Lung (tissue), 12 donors: Measurements from ENCODE around the gene BRMS1L. TPM values are rescaled to one million over a fixed set of nuclear protein-coding genes. Genes with fewer than 3 reads are reported as not detected.
"Not testable (repeated sequence)": the region's sequence is repeated elsewhere in the genome, so short reads cannot be mapped to it uniquely, and the experiment has no call there.

Experiments
- ATAC-seq: fragments of 200-7000 bp; cut with Tn5 transposase; one replicate; pipeline ENCODE4 v1.9.1; 2020; ENCODE audit warnings: moderate number of reproducible peaks; ENCODE audit not compliant: insufficient read depth, low FRiP score
- DNase-seq, 3 donors: peaks; one replicate each; pipeline ENCODE4 v3.0.0-alpha.2; 2013 to 2017
- H3K27ac ChIP-seq, 2 donors: one replicate each; pipeline ENCODE4 v1.5.1; 2013; ENCODE audit warnings: mild to moderate bottlenecking in 2 of 2, moderate library complexity in 2 of 2, control low read depth in 1 of 2, inconsistent platforms in 1 of 2, low read depth in 1 of 2, low read length in 1 of 2
- H3K27me3 ChIP-seq, 3 donors: one replicate each; pipeline ENCODE4 v1.5.1; 2013; ENCODE audit warnings: low read length in 2 of 3; ENCODE audit not compliant: control insufficient read depth in 3 of 3, insufficient read depth in 3 of 3
- H3K36me3 ChIP-seq, 4 donors: one replicate each; pipeline ENCODE4 v1.5.1; 2013; ENCODE audit warnings: low read length in 4 of 4, mild to moderate bottlenecking in 1 of 4, moderate library complexity in 1 of 4; ENCODE audit not compliant: control insufficient read depth in 4 of 4, insufficient read depth in 4 of 4
- H3K4me1 ChIP-seq, 5 donors: one replicate each; pipeline ENCODE4 v1.5.1; 2013; ENCODE audit warnings: low read length in 5 of 5, mild to moderate bottlenecking in 2 of 5, moderate library complexity in 1 of 5; ENCODE audit not compliant: control insufficient read depth in 5 of 5, insufficient read depth in 5 of 5
- H3K4me3 ChIP-seq: one replicate; pipeline ENCODE4 v1.5.1; 2013; ENCODE audit warnings: mild to moderate bottlenecking, control low read depth, moderate library complexity
- H3K9ac ChIP-seq, 2 donors: one replicate each; pipeline ENCODE4 v1.5.1; 2013; ENCODE audit warnings: low read length in 2 of 2, control low read depth in 1 of 2; ENCODE audit not compliant: insufficient read depth in 1 of 2
- H3K9me3 ChIP-seq, 4 donors: one replicate each; pipeline ENCODE4 v1.5.1; 2013; ENCODE audit warnings: low read length in 3 of 4, mild to moderate bottlenecking in 1 of 4, moderate library complexity in 1 of 4; ENCODE audit not compliant: control insufficient read depth in 4 of 4, insufficient read depth in 3 of 4
- CTCF ChIP-seq: IDR thresholded peaks from 2 replicates; pipeline ENCODE4 v1.5.1; 2012; ENCODE audit warnings: mild to moderate bottlenecking; ENCODE audit errors: control extremely low read depth, extremely low read depth
- WGBS, 2 donors: extraction: QIAGEN DNeasy Blood & Tissue Kit; methylation state at CpG; one replicate each; pipeline ENCODE4 v1.1.7; 2013; 5-methylcytosine and 5-hydroxymethylcytosine counted together
- polyA plus RNA-seq, 2 donors: library from polyadenylated mRNA; stranded (reverse); fragments of 200-250 nt; gene quantifications; one replicate each; pipeline ENCODE4 v1.2.1, GENCODE V29; 2013
- total RNA-seq, 2 donors: library from RNA; depleted of rRNA in 1 of 2; stranded (reverse); fragments of >200 nt in 1 of 2; gene quantifications; one replicate each; pipeline ENCODE4 v1.2.1, GENCODE V29; 2014 to 2021
- donor health status: control.
- donor health status: control.
- donor health status: Bipolar disorder and iron deficiency.
- donor health status: healthy.
- donor health status: DM: yes; HTN: yes; CAD: no.

The BRMS1L gene
- total and polyA plus RNA-seq, 4 donors = 5.0 to 17.4 (median 6.3) TPM

- 3% methylated on average over 11 of the region's 11 CpGs for WGBS, 2 donors
- peak in 1 of 3 donors; percentile 47 for DNase-seq
- Histone ChIP-seq H3K9me3 (no peaks in the 10 kb centered on the region), H3K4me1 (peaks cover 0 to 16% (median 4%) of the 10 kb centered on the region in 5 donors), H3K27ac (peak overlapping the region; percentile 96), H3K36me3 (peaks cover 0 to 1% (median 0%) of the 10 kb centered on the region in 4 donors), H3K27me3 (no peaks in the 10 kb centered on the region), H3K9ac (peak overlapping the region; percentile 69 to 84), H3K4me3 (peak overlapping the region; percentile 78)
- no peak for TF ChIP-seq CTCF
- ATAC-seq = no peak
These were observed 18.0 kb upstream of the BRMS1L start for GRCh38 chr14:35808076-35808637.

- TF ChIP-seq CTCF = peak; percentile 33
- ATAC-seq (peak; percentile 96), DNase-seq (peak; percentile 96 to 98 (median 97))
- Histone ChIP-seq H3K4me1 (peaks cover 0 to 16% (median 4%) of the 10 kb centered on the region in 5 donors), H3K4me3 (peak within 1 kb of the TSS; percentile 78), H3K27ac (peak within 1 kb of the TSS; percentile 96), H3K9ac (peak within 1 kb of the TSS; percentile 69 to 84)
- not testable (repeated sequence) for H3K36me3 ChIP-seq, H3K9me3 ChIP-seq, H3K27me3 ChIP-seq
- WGBS, 2 donors = 1% methylated on average over 39 to 66 of the region's 66 CpGs
These were observed 17.2 kb upstream of the BRMS1L start, which contains the start of gene RALGAPA1 for GRCh38 chr14:35808638-35809563. RALGAPA1 (minus strand) TSS chr14:35809295; CDS start chr14:35808835, 460 bp downstream.

- DNase-seq (no peak), ATAC-seq (no peak)
- H3K36me3 ChIP-seq = no peaks in the 10 kb centered on the region
- no peak for TF ChIP-seq CTCF
- no peak overlapping the region for H3K27ac ChIP-seq
- no peaks in the 10 kb centered on the region for H3K9me3 ChIP-seq
- H3K27me3 ChIP-seq = no peaks in the 10 kb centered on the region
- 25% methylated on average over 2 of the region's 2 CpGs for WGBS, 2 donors
- peaks cover 0 to 16% (median 4%) of the 10 kb centered on the region in 5 donors for H3K4me1 ChIP-seq
- H3K4me3 ChIP-seq = no peak overlapping the region
- peak overlapping the region in 1 of 2 donors; percentile 1 for H3K9ac ChIP-seq
These were observed 16.5 kb upstream of the BRMS1L start for GRCh38 chr14:35809597-35809996.
